Kidney epithelial cell (primary cell): ENCODE measurements around the gene PPP2R5A. TPM values are rescaled to one million over a fixed set of nuclear protein-coding genes. Genes with fewer than 3 reads are reported as not detected.

Experiments used
- DNase-seq: peaks from one replicate; pipeline ENCODE4 v3.0.0-alpha.2; 2010; ENCODE audit warnings: low read depth
- H3K27me3 ChIP-seq: 2 replicates; pipeline ENCODE4 v1.6.0; 2011; ENCODE audit warnings: low read length; ENCODE audit not compliant: control insufficient read depth, insufficient read depth
- H3K36me3 ChIP-seq: 2 replicates; pipeline ENCODE4 v1.5.1; 2011; ENCODE audit warnings: low read length; ENCODE audit not compliant: control insufficient read depth, insufficient read depth
- H3K4me3 ChIP-seq: 2 replicates; pipeline ENCODE4 v1.5.1; 2011; ENCODE audit warnings: low read depth, mild to moderate bottlenecking, control low read depth, low read length
- total RNA-seq: library from RNA; depleted of rRNA; stranded (reverse); fragments of >200 nt; gene quantifications from 2 replicates; pipeline ENCODE4 v1.2.3, GENCODE V29; 2015
- TF ChIP-seq, protein P1 (sequence below): IDR thresholded peaks from 2 replicates; pipeline ENCODE4 v1.5.1; 2011; ENCODE audit warnings: mild to moderate bottlenecking, moderate library complexity, low read length, control low read depth, inconsistent platforms; ENCODE audit not compliant: insufficient read depth, poor library complexity, severe bottlenecking

PPP2R5A gene
- total RNA-seq, 1 donor from 2014 or later = 24.0 TPM

- no peak for DNase-seq
- H3K36me3 ChIP-seq = no peaks in the 10 kb centered on the region
- H3K4me3 ChIP-seq = no peak overlapping the region
- TF ChIP-seq, protein P1, sequence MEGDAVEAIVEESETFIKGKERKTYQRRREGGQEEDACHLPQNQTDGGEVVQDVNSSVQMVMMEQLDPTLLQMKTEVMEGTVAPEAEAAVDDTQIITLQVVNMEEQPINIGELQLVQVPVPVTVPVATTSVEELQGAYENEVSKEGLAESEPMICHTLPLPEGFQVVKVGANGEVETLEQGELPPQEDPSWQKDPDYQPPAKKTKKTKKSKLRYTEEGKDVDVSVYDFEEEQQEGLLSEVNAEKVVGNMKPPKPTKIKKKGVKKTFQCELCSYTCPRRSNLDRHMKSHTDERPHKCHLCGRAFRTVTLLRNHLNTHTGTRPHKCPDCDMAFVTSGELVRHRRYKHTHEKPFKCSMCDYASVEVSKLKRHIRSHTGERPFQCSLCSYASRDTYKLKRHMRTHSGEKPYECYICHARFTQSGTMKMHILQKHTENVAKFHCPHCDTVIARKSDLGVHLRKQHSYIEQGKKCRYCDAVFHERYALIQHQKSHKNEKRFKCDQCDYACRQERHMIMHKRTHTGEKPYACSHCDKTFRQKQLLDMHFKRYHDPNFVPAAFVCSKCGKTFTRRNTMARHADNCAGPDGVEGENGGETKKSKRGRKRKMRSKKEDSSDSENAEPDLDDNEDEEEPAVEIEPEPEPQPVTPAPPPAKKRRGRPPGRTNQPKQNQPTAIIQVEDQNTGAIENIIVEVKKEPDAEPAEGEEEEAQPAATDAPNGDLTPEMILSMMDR = no peak
- no peaks in the 10 kb centered on the region for H3K27me3 ChIP-seq
Measured at GRCh38 chr1:212247179-212247721, 38.0 kb upstream of the PPP2R5A start.

- H3K27me3 ChIP-seq = no peaks in the 10 kb centered on the region
Measured at GRCh38 chr1:212247988-212248387, 37.2 kb upstream of the PPP2R5A start.

GRCh38 chr1:212254853-212255363 lies 30.3 kb upstream of the PPP2R5A start:
- no peak for DNase-seq
- Histone ChIP-seq H3K36me3 (no peaks in the 10 kb centered on the region), H3K4me3 (no peak overlapping the region), H3K27me3 (no peaks in the 10 kb centered on the region)
- TF ChIP-seq, protein P1 = no peak

More at GRCh38 chr1:212247988-212248387, 37.2 kb upstream of the PPP2R5A start:
- no peak overlapping the region for H3K4me3 ChIP-seq
- TF ChIP-seq, protein P1 = no peak
- no peak for DNase-seq
- H3K36me3 ChIP-seq = no peaks in the 10 kb centered on the region

DNA sequence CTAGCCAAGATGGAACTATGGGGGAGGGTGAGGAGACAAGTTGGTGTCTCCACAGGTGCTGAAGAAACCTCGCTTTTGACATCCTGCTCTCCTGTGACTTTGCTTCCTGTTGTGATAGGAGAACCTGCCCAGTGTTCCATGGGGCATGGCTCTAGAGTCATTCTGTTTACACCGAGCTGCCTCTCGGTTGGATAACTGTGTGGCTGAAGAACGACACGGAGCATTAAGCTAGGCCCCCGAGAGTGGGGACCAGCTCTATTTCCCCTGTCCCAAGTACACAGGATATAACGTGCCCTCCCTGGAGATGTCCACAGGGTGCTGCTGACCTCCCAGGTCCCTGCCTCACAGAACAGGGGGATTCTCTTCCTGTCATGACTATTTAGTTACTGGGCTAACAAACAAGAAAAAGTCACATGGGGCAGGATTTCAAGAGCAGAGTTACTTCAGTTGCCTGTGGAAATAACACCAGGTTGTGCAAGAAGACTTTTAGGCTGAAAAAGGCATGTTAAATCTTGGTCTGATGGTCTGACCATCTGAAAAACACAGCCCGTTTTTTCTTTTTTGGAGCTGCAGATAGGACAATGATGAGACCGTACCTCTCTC lies 29.4 kb upstream of the PPP2R5A start:
- no peaks in the 10 kb centered on the region for H3K36me3 ChIP-seq
- DNase-seq = no peak
- TF ChIP-seq, protein P1 = no peak
- H3K4me3 ChIP-seq = no peak overlapping the region
- no peaks in the 10 kb centered on the region for H3K27me3 ChIP-seq

GRCh38 chr1:212256369-212256768 lies 28.8 kb upstream of the PPP2R5A start:
- DNase-seq = no peak
- Histone ChIP-seq H3K4me3 (no peak overlapping the region), H3K27me3 (no peaks in the 10 kb centered on the region), H3K36me3 (no peaks in the 10 kb centered on the region)
- TF ChIP-seq, protein P1 = no peak
